Spleen (tissue), 11 donors: ENCODE results near the gene ATP5PF. TPM values are rescaled to one million over a fixed set of nuclear protein-coding genes. Genes with fewer than 3 reads are reported as not detected.
"Not testable (repeated sequence)": the region's sequence is repeated elsewhere in the genome, so short reads cannot be mapped to it uniquely, and the experiment has no call there.

Source experiments
- DNase-seq: peaks from one replicate; pipeline ENCODE4 v3.0.0-alpha.2; 2020
- H3K27ac ChIP-seq, 8 donors: fragments of 200-600 bp; sonication (generic) in 7 of 8; 1 replicate in 4 of 8; 2 replicates in 4 of 8; pipeline versions ENCODE4 v1.5.0 to v1.8.0; 2016 to 2021; ENCODE audit warnings: inconsistent platforms in 4 of 8, mild to moderate bottlenecking in 4 of 8, moderate library complexity in 1 of 8
- H3K27me3 ChIP-seq, 7 donors: fragments of 200-600 bp; sonication (generic) in 6 of 7; replicated peaks in 1 of 7; 1 replicate in 4 of 7; 2 replicates in 3 of 7; pipeline versions ENCODE4 v1.5.0 to v1.8.0; 2016 to 2021; ENCODE audit warnings: inconsistent platforms in 3 of 7, mild to moderate bottlenecking in 1 of 7
- H3K36me3 ChIP-seq, 6 donors: fragments of 200-600 bp; sonication (generic) in 5 of 6; 1 replicate in 4 of 6; 2 replicates in 2 of 6; pipeline versions ENCODE4 v1.5.0 to v1.8.0; 2016 to 2021; ENCODE audit warnings: inconsistent platforms in 2 of 6
- H3K4me1 ChIP-seq, 6 donors: fragments of 200-600 bp; sonication (generic) in 5 of 6; 1 replicate in 3 of 6; 2 replicates in 3 of 6; pipeline versions ENCODE4 v1.5.0 to v1.8.0; 2016 to 2021; ENCODE audit warnings: inconsistent platforms in 3 of 6
- H3K4me3 ChIP-seq, 8 donors: fragments of 200-600 bp; sonication (generic) in 7 of 8; 1 replicate in 4 of 8; 2 replicates in 4 of 8; pipeline versions ENCODE4 v1.5.0 to v1.8.0; 2016 to 2021; ENCODE audit warnings: inconsistent platforms in 4 of 8, mild to moderate bottlenecking in 4 of 8, moderate library complexity in 2 of 8
- H3K9me3 ChIP-seq, 8 donors: fragments of 200-600 bp; sonication (generic) in 7 of 8; 1 replicate in 4 of 8; 2 replicates in 4 of 8; pipeline versions ENCODE4 v1.5.0 to v1.8.0; 2016 to 2021; ENCODE audit warnings: inconsistent platforms in 4 of 8
- POLR2A ChIP-seq, 3 donors: fragments of 450-650 bp; IDR thresholded peaks; one replicate each; pipeline ENCODE4 v1.5.1; 2017; ENCODE audit warnings: antibody characterized with exemption in 3 of 3, mild to moderate bottlenecking in 1 of 3
- POLR2AphosphoS5 ChIP-seq, 3 donors: sonication (generic); formaldehyde crosslinking; IDR thresholded peaks; one replicate each; pipeline ENCODE4 v1.5.1; 2017; ENCODE audit warnings: antibody characterized with exemption in 3 of 3
- WGBS, 5 donors: extraction: QIAGEN DNeasy Blood & Tissue Kit in 3 of 5; methylation state at CpG; one replicate each; pipeline versions ENCODE4 v1.1.5 to v1.1.7; 2013 to 2018; 5-methylcytosine and 5-hydroxymethylcytosine counted together
- intact Hi-C: fragments of 100-400 bp; cut with DNase I; formaldehyde crosslinking; loops from one replicate; pipeline ENCODE4 v1.15.0; 2023; ENCODE audit warnings: low total_unique reads
- polyA plus RNA-seq, 3 donors: library from polyadenylated mRNA; stranded (reverse); fragments of 200-250 nt; gene quantifications; one replicate each; pipeline ENCODE4 v1.2.1, GENCODE V29; 2013
- total RNA-seq, 7 donors: library from RNA; depleted of rRNA in 3 of 7; stranded (reverse); fragments of >200 nt in 3 of 7; fragmentation: NEBNext Ultra II Directional in 4 of 7; extraction: Animal tissue kit (Norgen Biotek cat#: 25700) in 4 of 7; gene quantifications; one replicate each; pipeline versions ENCODE4 v1.1.0 to v1.2.1, GENCODE V29; 2016 to 2021
- TF ChIP-seq, protein P1 (sequence below), 11 experiments: fragments of 200-600 bp in 7 of 11; fragments of 450-650 bp in 4 of 11; sonication (generic) in 4 of 11; IDR thresholded peaks in 8 of 11; conservative IDR thresholded peaks in 3 of 11; 1 replicate in 7 of 11; 2 replicates in 4 of 11; pipeline versions ENCODE4 v1.4.0 to v1.8.0; 2016 to 2021; ENCODE audit warnings: antibody characterized with exemption in 11 of 11, inconsistent platforms in 4 of 11, mild to moderate bottlenecking in 1 of 11
- donor health status: healthy with polysubstance abuse.
- donor health status: DM: no; HTN: no; CAD: no; lungs with moderate emphysema.
- donor health status: DM: no; HTN: no; CAD: no.
- donor health status: Bipolar disorder and iron deficiency.
- donor health status: healthy.
- donor health status: DM: no; HTN: no; CAD: no.
- donor health status: DM: yes; HTN: yes; CAD: no.

The ATP5PF gene
- total and polyA plus RNA-seq, 10 donors = 53.1 to 252 (median 76.2) TPM

DNA sequence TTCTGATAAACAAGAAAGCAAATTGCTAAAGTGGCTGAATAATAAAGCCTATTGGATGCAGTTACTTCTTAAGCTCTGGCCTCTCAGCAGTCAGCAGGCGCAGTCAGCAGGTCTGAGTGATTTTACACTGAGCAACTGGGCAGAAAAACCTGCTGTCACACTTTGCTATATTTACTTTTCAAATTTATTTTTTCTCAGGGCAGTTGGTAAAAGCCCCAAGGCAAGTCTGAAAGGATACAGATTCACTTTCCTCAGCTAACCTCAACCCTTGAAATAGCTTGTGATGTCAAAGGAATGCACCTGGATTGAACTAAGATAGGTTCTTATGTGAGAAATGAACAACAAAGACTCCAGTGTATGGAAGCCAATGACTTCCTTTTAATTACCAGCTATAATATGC, 34.0 kb downstream of the ATP5PF start:
- 96 to 100% (median 97%) methylated on average over 1 of the region's 1 CpG for WGBS, 5 donors
- H3K27ac ChIP-seq = no peak overlapping the region

DNA sequence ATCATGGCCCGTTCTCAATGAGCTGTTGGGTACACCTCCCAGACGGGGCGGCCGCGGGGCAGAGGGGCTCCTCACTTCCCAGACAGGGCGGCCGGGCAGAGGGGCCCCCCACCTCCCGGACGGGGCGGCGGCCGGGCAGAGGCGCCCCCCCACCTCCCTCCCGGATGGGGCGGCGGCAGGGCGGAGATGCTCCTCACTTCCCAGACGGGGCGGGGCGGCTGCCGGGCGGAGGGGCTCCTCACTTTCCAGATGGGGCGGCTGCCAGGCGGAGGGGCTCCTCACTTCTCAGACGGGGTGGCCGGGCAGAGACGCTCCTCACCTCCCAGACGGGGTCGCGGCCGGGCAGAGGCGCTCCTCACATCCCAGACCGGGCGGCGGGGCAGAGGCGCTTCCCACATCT, 39.2 kb downstream of the ATP5PF start:
- H3K36me3 ChIP-seq, DNase-seq, H3K27ac ChIP-seq, H3K27me3 ChIP-seq, H3K9me3 ChIP-seq, H3K4me1 ChIP-seq, intact Hi-C loops, H3K4me3 ChIP-seq: not testable (repeated sequence)
- WGBS, 5 donors = 92 to 98% (median 96%) methylated on average over 13 to 36 of the region's 36 CpGs

More for the DNA sequence above, 34.0 kb downstream of the ATP5PF start:
- TF ChIP-seq POLR2A (IDR thresholded peaks at IDR 0.05) (no peak), POLR2AphosphoS5 (IDR thresholded peaks at IDR 0.05) (no peak)
- TF ChIP-seq, protein P1, sequence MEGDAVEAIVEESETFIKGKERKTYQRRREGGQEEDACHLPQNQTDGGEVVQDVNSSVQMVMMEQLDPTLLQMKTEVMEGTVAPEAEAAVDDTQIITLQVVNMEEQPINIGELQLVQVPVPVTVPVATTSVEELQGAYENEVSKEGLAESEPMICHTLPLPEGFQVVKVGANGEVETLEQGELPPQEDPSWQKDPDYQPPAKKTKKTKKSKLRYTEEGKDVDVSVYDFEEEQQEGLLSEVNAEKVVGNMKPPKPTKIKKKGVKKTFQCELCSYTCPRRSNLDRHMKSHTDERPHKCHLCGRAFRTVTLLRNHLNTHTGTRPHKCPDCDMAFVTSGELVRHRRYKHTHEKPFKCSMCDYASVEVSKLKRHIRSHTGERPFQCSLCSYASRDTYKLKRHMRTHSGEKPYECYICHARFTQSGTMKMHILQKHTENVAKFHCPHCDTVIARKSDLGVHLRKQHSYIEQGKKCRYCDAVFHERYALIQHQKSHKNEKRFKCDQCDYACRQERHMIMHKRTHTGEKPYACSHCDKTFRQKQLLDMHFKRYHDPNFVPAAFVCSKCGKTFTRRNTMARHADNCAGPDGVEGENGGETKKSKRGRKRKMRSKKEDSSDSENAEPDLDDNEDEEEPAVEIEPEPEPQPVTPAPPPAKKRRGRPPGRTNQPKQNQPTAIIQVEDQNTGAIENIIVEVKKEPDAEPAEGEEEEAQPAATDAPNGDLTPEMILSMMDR (IDR thresholded peaks at IDR 0.05 in 8 of 11, conservative IDR thresholded peaks at IDR 0.05 in 3 of 11) = no peak
- H3K36me3 ChIP-seq = no peaks in the 10 kb centered on the region
- DNase-seq = no peak
- H3K27me3 ChIP-seq = no peaks in the 10 kb centered on the region
- intact Hi-C loops = loop anchor here (10.0 kb wide), 1 partner anchor 276 kb away; no protein-coding TSS in a partner anchor
- H3K9me3 ChIP-seq = no peaks in the 10 kb centered on the region
- H3K4me1 ChIP-seq = no peaks in the 10 kb centered on the region
- no peak overlapping the region for H3K4me3 ChIP-seq

DNA sequence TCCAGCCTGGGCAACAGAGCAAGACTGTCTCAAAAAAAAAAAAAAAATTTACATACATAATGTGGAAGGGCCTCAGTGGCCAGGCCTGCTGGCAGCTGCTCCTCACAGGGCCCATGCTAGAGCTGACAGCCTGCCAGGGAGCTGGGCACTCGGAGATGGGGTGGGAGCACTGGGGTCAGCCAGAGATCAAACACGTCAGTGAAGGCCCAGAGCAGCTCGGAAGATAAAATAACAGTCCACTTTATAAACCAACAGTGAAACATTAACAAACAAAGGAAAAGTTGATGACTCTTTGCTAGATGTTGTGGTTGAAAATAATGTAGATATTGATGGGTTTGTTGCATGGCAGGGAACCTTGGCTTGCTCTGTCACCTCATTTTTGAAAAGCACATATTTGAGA, 42.7 kb downstream of the ATP5PF start:
- no peaks in the 10 kb centered on the region for H3K27me3 ChIP-seq
- no peaks in the 10 kb centered on the region for H3K36me3 ChIP-seq
- intact Hi-C loops = no loop called here
- WGBS, 5 donors = 78 to 98% (median 86%) methylated on average over 3 of the region's 3 CpGs
- no peaks in the 10 kb centered on the region for H3K4me1 ChIP-seq
- H3K27ac ChIP-seq = no peak overlapping the region
- TF ChIP-seq POLR2A (IDR thresholded peaks at IDR 0.05) (no peak), POLR2AphosphoS5 (IDR thresholded peaks at IDR 0.05) (no peak)
- TF ChIP-seq, protein P1 (IDR thresholded peaks at IDR 0.05 in 8 of 11, conservative IDR thresholded peaks at IDR 0.05 in 3 of 11) = no peak
- no peaks in the 10 kb centered on the region for H3K9me3 ChIP-seq
- no peak for DNase-seq
- H3K4me3 ChIP-seq = no peak overlapping the region

DNA sequence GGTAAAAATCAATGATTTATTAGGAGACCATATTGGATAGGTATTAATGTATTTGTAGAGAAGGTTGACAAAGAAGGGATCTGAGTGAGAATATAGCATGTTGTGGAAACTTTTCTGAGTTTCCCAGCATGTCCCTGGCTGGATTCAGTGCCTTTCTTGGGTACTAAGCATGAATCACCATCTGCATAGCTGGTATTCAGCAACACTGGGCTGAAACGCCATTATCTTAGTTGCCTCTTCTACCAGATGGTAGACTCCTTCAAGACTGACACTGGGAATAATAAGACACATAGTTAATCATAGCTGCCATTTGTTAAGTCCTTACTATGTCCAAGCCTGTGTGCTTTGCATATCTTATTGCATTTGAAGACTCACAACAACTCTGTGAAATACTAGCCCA, 45.5 kb downstream of the ATP5PF start:
- DNase-seq = no peak
- intact Hi-C loops = no loop called here
- 71 to 97% (median 88%) methylated on average over 1 of the region's 1 CpG for WGBS, 5 donors
- Histone ChIP-seq H3K36me3 (no peaks in the 10 kb centered on the region), H3K9me3 (no peaks in the 10 kb centered on the region), H3K27ac (no peak overlapping the region), H3K27me3 (no peaks in the 10 kb centered on the region), H3K4me1 (no peaks in the 10 kb centered on the region), H3K4me3 (no peak overlapping the region)
- TF ChIP-seq, protein P1 (IDR thresholded peaks at IDR 0.05 in 8 of 11, conservative IDR thresholded peaks at IDR 0.05 in 3 of 11) = no peak
- TF ChIP-seq POLR2AphosphoS5 (IDR thresholded peaks at IDR 0.05) = no peak
- no peak for TF ChIP-seq POLR2A (IDR thresholded peaks at IDR 0.05)
